Measurements from ENCODE around the gene HLA-DOB.

The HLA-DOB gene

GRCh38 chr6:32774426-32774825 is 42.4 kb downstream of the HLA-DOB start:
- H3K9me3 ChIP-seq (ENCODE audit: insufficient read depth, low read length, severe bottlenecking): no peaks in the 10 kb centered on the region
- H3K4me3 ChIP-seq (ENCODE audit: low read depth in 1 of 2, low read length in 2 of 2): no peak overlapping the region
- H4K20me1 ChIP-seq (ENCODE audit: insufficient read depth, low read length): no peaks in the 10 kb centered on the region
- no peak overlapping the region for H2AFZ ChIP-seq (ENCODE audit: low read depth, low read length)
- H3K4me2 ChIP-seq (ENCODE audit: insufficient read depth, low read length): no peak overlapping the region
- H3K4me1 ChIP-seq (ENCODE audit: insufficient read depth, low read length): no peaks in the 10 kb centered on the region
- ATAC-seq (ENCODE audit: insufficient read depth, low read depth) (no peak), DNase-seq (no peak)
- no peak for TF ChIP-seq EZH2 (IDR thresholded peaks at IDR 0.05; ENCODE audit: borderline replicate concordance, low read depth, low read length, severe bottlenecking)
- no peak for TF ChIP-seq CTCF (IDR thresholded peaks at IDR 0.05; ENCODE audit: borderline replicate concordance, extremely low read depth, low read length, poor library complexity, severe bottlenecking)
- H3K27ac ChIP-seq (ENCODE audit: low read length): no peak overlapping the region
- no peak overlapping the region for H3K9ac ChIP-seq (ENCODE audit: low read depth, low read length)
- H3K27me3 ChIP-seq (ENCODE audit: insufficient read depth, low read length, poor library complexity): peaks cover 38% of the 10 kb centered on the region
- no peaks in the 10 kb centered on the region for H3K36me3 ChIP-seq (ENCODE audit: insufficient read depth, low read length)
- no peaks in the 10 kb centered on the region for H3K79me2 ChIP-seq (ENCODE audit: insufficient read depth, low read length)

GRCh38 chr6:32772656-32773055 is 44.1 kb downstream of the HLA-DOB start:
- Histone ChIP-seq H3K36me3 (ENCODE audit: insufficient read depth, low read length) (no peaks in the 10 kb centered on the region), H4K20me1 (ENCODE audit: insufficient read depth, low read length) (no peaks in the 10 kb centered on the region), H3K79me2 (ENCODE audit: insufficient read depth, low read length) (no peaks in the 10 kb centered on the region), H3K27me3 (ENCODE audit: insufficient read depth, low read length, poor library complexity) (peaks cover 35% of the 10 kb centered on the region), H3K27ac (ENCODE audit: low read length) (no peak overlapping the region), H3K9me3 (ENCODE audit: insufficient read depth, low read length, severe bottlenecking) (no peaks in the 10 kb centered on the region), H3K4me2 (ENCODE audit: insufficient read depth, low read length) (no peak overlapping the region), H2AFZ (ENCODE audit: low read depth, low read length) (no peak overlapping the region), H3K4me3 (ENCODE audit: low read depth in 1 of 2, low read length in 2 of 2) (no peak overlapping the region), H3K9ac (ENCODE audit: low read depth, low read length) (no peak overlapping the region), H3K4me1 (ENCODE audit: insufficient read depth, low read length) (no peaks in the 10 kb centered on the region)
- TF ChIP-seq EZH2 (IDR thresholded peaks at IDR 0.05; ENCODE audit: borderline replicate concordance, low read depth, low read length, severe bottlenecking) (no peak), CTCF (IDR thresholded peaks at IDR 0.05; ENCODE audit: borderline replicate concordance, extremely low read depth, low read length, poor library complexity, severe bottlenecking) (no peak)
- no peak for DNase-seq
- no peak for ATAC-seq (ENCODE audit: insufficient read depth, low read depth)

- DNase-seq (no peak), ATAC-seq (ENCODE audit: insufficient read depth, low read depth) (no peak)
- H3K27me3 ChIP-seq (ENCODE audit: insufficient read depth, low read length, poor library complexity): peaks cover 13% of the 10 kb centered on the region
These were observed 52.8 kb downstream of the HLA-DOB start for GRCh38 chr6:32764048-32764447.

More at GRCh38 chr6:32764048-32764447, 52.8 kb downstream of the HLA-DOB start:
- H3K9ac ChIP-seq (ENCODE audit: low read depth, low read length): no peak overlapping the region
- H2AFZ ChIP-seq (ENCODE audit: low read depth, low read length): no peak overlapping the region
- H3K4me2 ChIP-seq (ENCODE audit: insufficient read depth, low read length): no peak overlapping the region
- no peaks in the 10 kb centered on the region for H3K9me3 ChIP-seq (ENCODE audit: insufficient read depth, low read length, severe bottlenecking)
- H3K4me3 ChIP-seq (ENCODE audit: low read depth in 1 of 2, low read length in 2 of 2): no peak overlapping the region
- no peaks in the 10 kb centered on the region for H4K20me1 ChIP-seq (ENCODE audit: insufficient read depth, low read length)
- no peaks in the 10 kb centered on the region for H3K4me1 ChIP-seq (ENCODE audit: insufficient read depth, low read length)
- H3K79me2 ChIP-seq (ENCODE audit: insufficient read depth, low read length): no peaks in the 10 kb centered on the region
- no peak for TF ChIP-seq CTCF (IDR thresholded peaks at IDR 0.05; ENCODE audit: borderline replicate concordance, extremely low read depth, low read length, poor library complexity, severe bottlenecking)
- TF ChIP-seq EZH2 (IDR thresholded peaks at IDR 0.05; ENCODE audit: borderline replicate concordance, low read depth, low read length, severe bottlenecking): no peak
- no peaks in the 10 kb centered on the region for H3K36me3 ChIP-seq (ENCODE audit: insufficient read depth, low read length)
- H3K27ac ChIP-seq (ENCODE audit: low read length): no peak overlapping the region
